Dedifferentiated amniotic fluid mesenchymal stem cell (primary cell): ENCODE measurements around the gene ALG12.

ENCODE experiments used
- DNase-seq: peaks from one replicate; pipeline ENCODE4 v3.0.0-alpha.2; 2016; ENCODE audit errors: extremely low spot score

The ALG12 gene

GRCh38 chr22:49917974-49918910 is at the start of gene ALG12, which contains the start of gene CRELD2:
TSS of gene ALG12 (minus strand) at chr22:49918438. CDS start at chr22:49913765, 4,673 bp downstream.
TSS of gene CRELD2 (plus strand) at chr22:49918634. CDS start at chr22:49918770, 136 bp downstream.
- DNase-seq: peak; percentile 96

- DNase-seq: no peak
These were observed 49.5 kb upstream of the ALG12 start for GRCh38 chr22:49967706-49968208.

- DNase-seq: no peak
These were observed 48.8 kb upstream of the ALG12 start for GRCh38 chr22:49966774-49967705.

- DNase-seq: no peak
These were observed 48.0 kb upstream of the ALG12 start for GRCh38 chr22:49966041-49966773.

- no peak for DNase-seq
These were observed 47.1 kb upstream of the ALG12 start for GRCh38 chr22:49965091-49966040.

- no peak for DNase-seq
These were observed 46.2 kb upstream of the ALG12 start for GRCh38 chr22:49964136-49965090.

- no peak for DNase-seq
These were observed 45.4 kb upstream of the ALG12 start for GRCh38 chr22:49963647-49964026.

GRCh38 chr22:49962751-49963646 is 44.8 kb upstream of the ALG12 start:
- DNase-seq: no peak

GRCh38 chr22:49962012-49962750 is 43.9 kb upstream of the ALG12 start:
- DNase-seq: peak; percentile 73

GRCh38 chr22:49961601-49962011 is 43.4 kb upstream of the ALG12 start:
- no peak for DNase-seq

GRCh38 chr22:49961005-49961600 is 42.9 kb upstream of the ALG12 start:
- DNase-seq: no peak

- DNase-seq: peak; percentile 90
These were observed 42.1 kb upstream of the ALG12 start, which contains the start of gene PIM3 for GRCh38 chr22:49960159-49961004. TSS of gene PIM3 (plus strand) at chr22:49960772. CDS start at chr22:49960948, 176 bp downstream.

GRCh38 chr22:49959782-49960158 is 41.5 kb upstream of the ALG12 start:
- no peak for DNase-seq

- DNase-seq: no peak
These were observed 40.9 kb upstream of the ALG12 start for GRCh38 chr22:49958931-49959781.

- no peak for DNase-seq
These were observed 40.2 kb upstream of the ALG12 start for GRCh38 chr22:49958366-49958921.
